Limb (tissue), 2 donors: ENCODE data around the gene RASD2.

Experiments used
- DNase-seq, 2 donors: peaks; one replicate each; pipeline ENCODE4 v3.0.0-alpha.2; 2016; ENCODE audit errors: extremely low spot score in 2 of 2

Gene RASD2

DNA sequence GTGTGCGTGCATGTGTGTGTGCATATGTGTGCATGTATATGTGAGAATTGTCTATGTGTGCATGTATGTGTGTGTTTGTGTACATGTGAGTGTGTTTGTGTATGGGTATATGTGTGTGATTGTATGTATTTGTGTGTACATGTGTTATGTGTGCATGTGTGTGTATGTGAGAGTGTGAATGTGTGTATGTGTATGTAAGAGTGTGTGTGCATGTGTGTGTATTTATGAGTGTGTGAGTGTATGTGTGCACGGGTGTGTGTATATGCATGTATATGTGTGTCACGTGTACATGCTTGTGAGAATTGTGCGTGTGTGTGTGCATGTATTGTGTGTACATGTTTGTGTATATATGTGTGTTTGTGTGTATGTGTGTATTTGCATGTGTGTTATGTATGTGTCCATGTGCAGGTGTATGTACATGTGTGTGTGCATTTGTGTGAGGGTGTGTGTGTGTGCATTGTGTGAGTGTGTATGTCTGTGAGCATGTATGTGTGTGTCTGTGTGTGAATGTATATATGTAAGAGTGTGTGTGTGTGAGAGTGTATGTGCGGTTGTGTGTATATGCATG, 60.5 kb downstream of the RASD2 start:
- DNase-seq = no peak

DNA sequence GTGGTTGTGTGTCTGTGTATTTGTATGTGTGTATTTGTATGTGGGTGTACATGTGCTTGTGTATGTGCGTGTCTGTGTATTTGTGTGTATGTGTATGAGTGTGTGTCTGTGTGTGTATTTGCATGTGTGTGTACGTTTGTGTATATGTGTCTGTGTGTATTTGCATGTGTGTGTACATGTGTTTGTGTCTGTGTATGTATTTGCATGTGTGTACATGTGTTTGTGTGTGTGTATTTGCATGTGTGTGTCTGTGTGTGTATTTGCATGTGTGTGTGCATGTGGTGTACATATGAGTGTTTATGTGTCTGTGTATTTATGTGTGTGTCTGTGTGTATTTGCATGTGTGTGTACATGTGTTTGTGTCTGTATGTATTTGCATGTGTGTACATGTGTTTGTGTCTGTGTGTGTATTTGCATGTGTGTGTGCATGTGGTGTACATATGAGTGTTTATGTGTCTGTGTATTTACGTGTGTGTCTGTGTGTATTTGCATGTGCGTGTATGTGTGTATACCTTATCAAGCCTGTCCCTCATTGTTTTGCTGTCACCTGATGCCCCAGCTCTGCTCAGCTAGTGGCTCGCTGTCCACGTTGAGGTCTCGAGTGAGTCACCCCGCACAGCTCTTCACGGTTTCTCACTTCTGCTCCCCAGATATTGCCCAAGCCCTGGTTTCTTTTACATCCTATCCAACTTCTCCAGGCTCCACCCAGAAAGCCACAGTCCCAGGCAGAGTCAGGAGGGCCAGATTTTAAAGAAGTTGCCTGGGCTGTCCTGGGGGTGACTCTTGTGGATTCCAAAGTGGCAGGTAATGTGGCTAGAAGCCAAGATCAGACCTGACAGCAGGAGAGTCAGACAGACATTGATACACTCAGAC, 61.3 kb downstream of the RASD2 start:
- DNase-seq = no peak
